Peyer's patch (tissue), 4 donors: ENCODE measurements around the gene SLC51B.

Experiments used
- CTCF ChIP-seq, 6 experiments: fragments of 450-650 bp in 4 of 6; fragments of 200-600 bp in 2 of 6; sonication (generic) in 1 of 6; IDR thresholded peaks; one replicate each; pipeline ENCODE4 v1.5.1; 2017 to 2019; ENCODE audit warnings: antibody characterized with exemption in 6 of 6, mild to moderate bottlenecking in 3 of 6, moderate library complexity in 1 of 6
- POLR2A ChIP-seq, 2 donors: fragments of 450-650 bp; IDR thresholded peaks; one replicate each; pipeline ENCODE4 v1.5.1; 2017; ENCODE audit warnings: antibody characterized with exemption in 2 of 2, mild to moderate bottlenecking in 2 of 2, moderate library complexity in 2 of 2

- TF ChIP-seq CTCF (IDR thresholded peaks at IDR 0.05) (no peak), POLR2A (IDR thresholded peaks at IDR 0.05) (no peak)
Observed at GRCh38 chr15:65050270-65050669, 5.1 kb downstream of the SLC51B start.
